Measurements from ENCODE around the gene UTY. TPM values are rescaled to one million over a fixed set of nuclear protein-coding genes. Genes with fewer than 3 reads are reported as not detected.

The UTY gene
- total and polyA plus RNA-seq, 10 of the 15 experiments (the other 5 are each of a cell fraction or from before 2014, with no cell fraction given): 0.13 TPM; not detected in 9

DNA sequence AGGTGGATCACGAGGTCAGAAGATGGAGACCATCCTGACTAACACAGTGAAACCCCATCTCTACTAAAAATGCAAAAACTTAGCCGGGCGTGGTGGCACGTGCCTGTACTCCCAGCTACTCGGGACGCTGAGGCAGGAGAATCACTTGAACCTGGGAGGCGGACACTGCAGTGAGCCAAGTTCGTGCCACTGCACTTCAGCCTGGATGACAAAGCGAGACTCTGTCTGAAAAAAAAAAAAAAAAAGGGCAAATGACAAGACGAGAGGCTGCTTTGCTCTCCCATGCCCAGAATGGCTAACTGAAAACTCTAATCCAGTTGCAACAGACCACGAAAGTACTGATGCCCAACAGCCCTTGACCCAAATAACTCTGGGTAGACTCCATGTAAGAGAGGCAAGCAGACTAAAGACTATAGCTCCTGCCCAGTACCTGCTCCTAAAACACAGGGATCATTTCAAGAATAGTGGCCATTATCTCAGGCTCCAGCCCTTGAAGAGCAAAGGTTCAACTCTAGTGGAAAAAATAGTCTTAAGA is 29.2 kb downstream of the UTY start (continued):
- TF ChIP-seq, protein P1, sequence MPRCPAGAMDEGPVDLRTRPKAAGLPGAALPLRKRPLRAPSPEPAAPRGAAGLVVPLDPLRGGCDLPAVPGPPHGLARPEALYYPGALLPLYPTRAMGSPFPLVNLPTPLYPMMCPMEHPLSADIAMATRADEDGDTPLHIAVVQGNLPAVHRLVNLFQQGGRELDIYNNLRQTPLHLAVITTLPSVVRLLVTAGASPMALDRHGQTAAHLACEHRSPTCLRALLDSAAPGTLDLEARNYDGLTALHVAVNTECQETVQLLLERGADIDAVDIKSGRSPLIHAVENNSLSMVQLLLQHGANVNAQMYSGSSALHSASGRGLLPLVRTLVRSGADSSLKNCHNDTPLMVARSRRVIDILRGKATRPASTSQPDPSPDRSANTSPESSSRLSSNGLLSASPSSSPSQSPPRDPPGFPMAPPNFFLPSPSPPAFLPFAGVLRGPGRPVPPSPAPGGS (IDR thresholded peaks at IDR 0.05; ENCODE audit: borderline replicate concordance, insufficient read depth, low read depth, low read length, poor library complexity, severe bottlenecking): no peak
- TF ChIP-seq BMI1 (IDR thresholded peaks at IDR 0.05; ENCODE audit: borderline replicate concordance) (no peak), ZNF274 (IDR thresholded peaks at IDR 0.05; ENCODE audit: insufficient read depth, insufficient read length) (no peak)
- TF ChIP-seq, protein P2, sequence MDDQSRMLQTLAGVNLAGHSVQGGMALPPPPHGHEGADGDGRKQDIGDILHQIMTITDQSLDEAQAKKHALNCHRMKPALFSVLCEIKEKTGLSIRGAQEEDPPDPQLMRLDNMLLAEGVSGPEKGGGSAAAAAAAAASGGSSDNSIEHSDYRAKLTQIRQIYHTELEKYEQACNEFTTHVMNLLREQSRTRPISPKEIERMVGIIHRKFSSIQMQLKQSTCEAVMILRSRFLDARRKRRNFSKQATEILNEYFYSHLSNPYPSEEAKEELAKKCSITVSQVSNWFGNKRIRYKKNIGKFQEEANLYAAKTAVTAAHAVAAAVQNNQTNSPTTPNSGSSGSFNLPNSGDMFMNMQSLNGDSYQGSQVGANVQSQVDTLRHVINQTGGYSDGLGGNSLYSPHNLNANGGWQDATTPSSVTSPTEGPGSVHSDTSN (IDR thresholded peaks at IDR 0.05; ENCODE audit: insufficient replicate concordance, low read depth, low read length): no peak

DNA sequence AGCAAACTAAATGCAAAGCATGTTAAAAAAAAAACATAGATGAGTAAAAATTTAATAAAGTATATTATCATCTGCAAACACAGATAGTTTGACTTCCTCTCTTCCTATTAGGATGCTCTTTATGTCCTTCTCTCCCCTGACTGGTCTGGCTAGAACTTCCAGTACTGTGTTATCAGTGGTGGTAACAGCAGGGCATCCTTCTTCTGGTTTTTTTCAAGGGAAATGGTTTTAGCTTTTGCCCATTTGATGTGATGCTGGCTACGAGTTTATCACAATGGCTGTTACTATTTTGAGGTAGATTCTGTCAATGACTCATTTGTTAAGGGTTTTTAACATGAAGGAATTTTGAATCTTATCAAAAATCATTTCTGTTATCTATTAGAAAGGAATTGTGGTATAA is 34.3 kb downstream of the UTY start:
- ATAC-seq (no peak), FAIRE-seq (no peak), DNase-seq (ENCODE audit: low read depth, low spot score) (no peak)
- SMC1A ChIA-PET (ENCODE audit: uncharacterized antibody, unreplicated experiment): no interaction called here
- Histone ChIP-seq H3K9me3 (replicated peaks; ENCODE audit: control insufficient read depth, insufficient read depth, low read length) (no peaks in the 10 kb centered on the region), H3K9ac (ENCODE audit: control insufficient read depth, insufficient read depth, low read length) (no peak overlapping the region), H3K27ac (ENCODE audit: control insufficient read depth, insufficient read depth) (no peak overlapping the region), H3K27me3 (replicated peaks in 1 of 2; ENCODE audit: control insufficient read depth in 2 of 2, insufficient read depth in 2 of 2, low read length in 1 of 2) (no peaks in the 10 kb centered on the region), H3K4me1 (ENCODE audit: control insufficient read depth, insufficient read depth, low read length) (no peaks in the 10 kb centered on the region), H4K20me1 (ENCODE audit: control insufficient read depth, insufficient read depth) (no peaks in the 10 kb centered on the region), H3K36me3 (ENCODE audit: control insufficient read depth in 2 of 2, insufficient read depth in 2 of 2, low read length in 1 of 2) (no peaks in the 10 kb centered on the region), H3K4me2 (ENCODE audit: control insufficient read depth, insufficient read depth) (no peak overlapping the region), H3K4me3 (no peak overlapping the region), H3K79me2 (ENCODE audit: control insufficient read depth, insufficient read depth, low read length) (no peaks in the 10 kb centered on the region), H2AFZ (ENCODE audit: control insufficient read depth, low read depth, low read length) (no peak overlapping the region)
- RAD21 ChIA-PET (ENCODE audit: unreplicated experiment): no interaction called here
- POLR2A ChIA-PET: no interaction called here
- in situ Hi-C loops (cut with MboI): no loop called here
- CTCF ChIA-PET: no interaction called here
- TF ChIP-seq, protein P3, sequence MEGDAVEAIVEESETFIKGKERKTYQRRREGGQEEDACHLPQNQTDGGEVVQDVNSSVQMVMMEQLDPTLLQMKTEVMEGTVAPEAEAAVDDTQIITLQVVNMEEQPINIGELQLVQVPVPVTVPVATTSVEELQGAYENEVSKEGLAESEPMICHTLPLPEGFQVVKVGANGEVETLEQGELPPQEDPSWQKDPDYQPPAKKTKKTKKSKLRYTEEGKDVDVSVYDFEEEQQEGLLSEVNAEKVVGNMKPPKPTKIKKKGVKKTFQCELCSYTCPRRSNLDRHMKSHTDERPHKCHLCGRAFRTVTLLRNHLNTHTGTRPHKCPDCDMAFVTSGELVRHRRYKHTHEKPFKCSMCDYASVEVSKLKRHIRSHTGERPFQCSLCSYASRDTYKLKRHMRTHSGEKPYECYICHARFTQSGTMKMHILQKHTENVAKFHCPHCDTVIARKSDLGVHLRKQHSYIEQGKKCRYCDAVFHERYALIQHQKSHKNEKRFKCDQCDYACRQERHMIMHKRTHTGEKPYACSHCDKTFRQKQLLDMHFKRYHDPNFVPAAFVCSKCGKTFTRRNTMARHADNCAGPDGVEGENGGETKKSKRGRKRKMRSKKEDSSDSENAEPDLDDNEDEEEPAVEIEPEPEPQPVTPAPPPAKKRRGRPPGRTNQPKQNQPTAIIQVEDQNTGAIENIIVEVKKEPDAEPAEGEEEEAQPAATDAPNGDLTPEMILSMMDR (IDR thresholded peaks at IDR 0.05 in 2 of 3, conservative IDR thresholded peaks at IDR 0.05 in 1 of 3; ENCODE audit: control insufficient read depth in 2 of 3, extremely low read depth in 1 of 3, insufficient read depth in 1 of 3, low read depth in 3 of 3, low read length in 3 of 3): no peak
- intact Hi-C loops (cut with micrococcal nuclease; ENCODE audit: unreplicated experiment): no loop called here
- no TSS peak for BruUV-seq (replicated peaks)
- no CpG with 5 or more reads among the region's 1 CpG for WGBS (ENCODE audit: insufficient coverage, insufficient replicate concordance, low lambda C conversion rate, missing lambda C conversion rate)
